Nephron progenitor cell (in vitro differentiated cells): ENCODE results near the gene TRIM54.

Experiments used
- DNase-seq: peaks from one replicate; pipeline ENCODE4 v3.0.0; 2021
- H3K27ac Mint-ChIP-seq: 2 replicates; pipeline ENCODE4 v1.8.0; 2021; ENCODE audit warnings: mild to moderate bottlenecking, moderate library complexity, mixed read lengths
- H3K27me3 Mint-ChIP-seq: 2 replicates; pipeline ENCODE4 v1.8.0; 2021; ENCODE audit warnings: mild to moderate bottlenecking, low read depth, mixed read lengths; ENCODE audit not compliant: poor library complexity
- H3K36me3 Mint-ChIP-seq: 2 replicates; pipeline ENCODE4 v1.8.0; 2021; ENCODE audit warnings: low read depth, mixed read lengths
- H3K4me1 Mint-ChIP-seq: 2 replicates; pipeline ENCODE4 v1.8.0; 2021; ENCODE audit warnings: mixed read lengths
- H3K4me3 Mint-ChIP-seq: 2 replicates; pipeline ENCODE4 v1.8.0; 2021; ENCODE audit warnings: mild to moderate bottlenecking, moderate library complexity, mixed read lengths
- H3K9me3 Mint-ChIP-seq: 2 replicates; pipeline ENCODE4 v1.8.0; 2021; ENCODE audit warnings: mild to moderate bottlenecking, moderate library complexity, mixed read lengths
- CTCF ChIP-seq: fragments of 200-600 bp; sonication (generic); IDR thresholded peaks from 2 replicates; pipeline ENCODE4 v1.5.0; 2021; ENCODE audit warnings: antibody characterized with exemption

Gene TRIM54

GRCh38 chr2:27275211-27276150 lies 6.7 kb upstream of the TRIM54 start, which contains the start of gene DNAJC5G:
TSS of gene DNAJC5G (plus strand) at chr2:27275433. CDS start at chr2:27276729, 1,296 bp downstream.
- Mint-ChIP-seq H3K27me3 (peaks cover 54% of the 10 kb centered on the region), H3K36me3 (no peaks in the 10 kb centered on the region), H3K9me3 (no peaks in the 10 kb centered on the region), H3K27ac (no peak within 1 kb of the TSS), H3K4me3 (no peak within 1 kb of the TSS), H3K4me1 (peaks cover 31% of the 10 kb centered on the region)
- DNase-seq: no peak
- TF ChIP-seq CTCF: no peak

GRCh38 chr2:27278010-27278409 lies 4.2 kb upstream of the TRIM54 start:
- Mint-ChIP-seq H3K27me3 (peaks cover 55% of the 10 kb centered on the region), H3K36me3 (no peaks in the 10 kb centered on the region), H3K4me3 (no peak overlapping the region), H3K27ac (no peak overlapping the region), H3K9me3 (no peaks in the 10 kb centered on the region), H3K4me1 (peaks cover 39% of the 10 kb centered on the region)
- no peak for DNase-seq
- TF ChIP-seq CTCF: no peak

- no peak for DNase-seq
- H3K27me3 Mint-ChIP-seq: peaks cover 66% of the 10 kb centered on the region
Measured at GRCh38 chr2:27280826-27281225, 1.4 kb upstream of the TRIM54 start.

GRCh38 chr2:27281442-27281841 lies 787 bp upstream of the TRIM54 start:
- Mint-ChIP-seq H3K4me1 (peaks cover 38% of the 10 kb centered on the region), H3K4me3 (no peak overlapping the region), H3K27me3 (peaks cover 66% of the 10 kb centered on the region), H3K36me3 (no peaks in the 10 kb centered on the region), H3K27ac (no peak overlapping the region), H3K9me3 (no peaks in the 10 kb centered on the region)
- no peak for DNase-seq
- TF ChIP-seq CTCF: no peak

More at GRCh38 chr2:27280826-27281225, 1.4 kb upstream of the TRIM54 start:
- H3K9me3 Mint-ChIP-seq: no peaks in the 10 kb centered on the region
- no peak overlapping the region for H3K4me3 Mint-ChIP-seq
- peaks cover 38% of the 10 kb centered on the region for H3K4me1 Mint-ChIP-seq
- no peak for TF ChIP-seq CTCF
- no peak overlapping the region for H3K27ac Mint-ChIP-seq
- H3K36me3 Mint-ChIP-seq: no peaks in the 10 kb centered on the region

- no peak for DNase-seq
- TF ChIP-seq CTCF: no peak
- no peaks in the 10 kb centered on the region for H3K36me3 Mint-ChIP-seq
- peaks cover 64% of the 10 kb centered on the region for H3K27me3 Mint-ChIP-seq
- no peaks in the 10 kb centered on the region for H3K9me3 Mint-ChIP-seq
- H3K27ac Mint-ChIP-seq: no peak overlapping the region
- peaks cover 32% of the 10 kb centered on the region for H3K4me1 Mint-ChIP-seq
- H3K4me3 Mint-ChIP-seq: no peak overlapping the region
Measured at GRCh38 chr2:27282892-27283291, 663 bp downstream of the TRIM54 start.

GRCh38 chr2:27284996-27285395 lies 2.8 kb downstream of the TRIM54 start:
- TF ChIP-seq CTCF: no peak
- Mint-ChIP-seq H3K4me1 (peaks cover 29% of the 10 kb centered on the region), H3K27me3 (peaks cover 67% of the 10 kb centered on the region), H3K36me3 (no peaks in the 10 kb centered on the region), H3K9me3 (no peaks in the 10 kb centered on the region), H3K27ac (no peak overlapping the region), H3K4me3 (no peak overlapping the region)
- no peak for DNase-seq
